CD4-positive, alpha-beta T cell treated with Interleukin-12 subunit alpha and Interleukin-12 subunit beta, for 1 hour (primary cell): ENCODE data around the gene USP16.
A peak's percentile ranks its signal among the peaks of the same experiment; 100 is the strongest.
"Not testable (repeated sequence)": the region's sequence is repeated elsewhere in the genome, so short reads cannot be mapped to it uniquely, and the experiment has no call there.

Experiments
- DNase-seq: peaks from one replicate; pipeline ENCODE4 v3.0.0-alpha.2; 2020

The USP16 gene

GRCh38 chr21:29024474-29025327 is at the start of gene USP16:
TSS of gene USP16 (plus strand) at chr21:29024668. CDS start at chr21:29027914, 3,246 bp downstream.
- DNase-seq: peak; percentile 96

DNA sequence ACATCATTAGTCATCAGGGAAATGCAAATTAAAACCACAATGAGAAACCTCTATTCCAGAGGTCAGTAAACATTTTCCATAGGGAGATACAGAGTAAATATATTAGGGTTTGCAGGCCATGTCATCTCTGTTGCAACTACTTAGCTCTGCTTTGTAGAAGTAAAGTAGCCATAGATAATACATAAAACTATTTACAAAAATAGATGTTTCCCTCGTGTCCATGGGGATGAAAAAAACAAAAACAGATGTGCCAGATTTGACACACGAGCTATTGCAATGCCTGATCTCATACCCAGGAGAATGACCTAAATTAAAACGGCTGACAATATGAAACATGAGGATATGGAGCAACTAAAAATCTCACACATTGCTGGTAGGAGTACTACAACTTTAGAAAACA is 49.1 kb upstream of the USP16 start:
- no peak for DNase-seq

GRCh38 chr21:28979092-28979491 is 45.4 kb upstream of the USP16 start:
- DNase-seq: no peak

- DNase-seq: no peak
These were observed 41.8 kb upstream of the USP16 start for GRCh38 chr21:28982637-28983036.

DNA sequence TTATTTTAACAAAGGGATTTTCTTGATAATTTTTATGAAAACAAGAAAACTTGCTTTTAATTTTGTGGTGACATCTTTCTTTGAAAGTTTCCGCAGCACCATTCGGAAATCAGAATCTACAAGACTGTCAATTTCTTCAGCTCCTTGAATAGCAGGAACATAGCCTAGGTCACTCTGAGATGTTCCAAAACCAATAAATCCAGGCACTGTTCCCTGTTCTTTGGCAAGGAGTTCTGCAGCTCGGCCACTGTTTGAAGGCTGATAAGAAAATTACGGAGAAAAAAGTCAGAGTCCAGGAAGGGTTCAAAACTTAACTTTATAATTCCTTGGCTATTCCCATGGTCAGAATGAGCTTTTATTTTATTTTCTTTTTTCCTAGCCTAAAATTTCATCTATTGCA is 37.8 kb upstream of the USP16 start:
- DNase-seq: no peak

- DNase-seq: not testable (repeated sequence)
These were observed 36.3 kb upstream of the USP16 start for GRCh38 chr21:28988146-28988545.

- DNase-seq: no peak
These were observed 32.5 kb upstream of the USP16 start for GRCh38 chr21:28991861-28992525.

- peak; percentile 99 for DNase-seq
These were observed 31.8 kb upstream of the USP16 start, which contains the start of gene LTN1 for GRCh38 chr21:28992526-28993292. TSS of gene LTN1 (minus strand) at chr21:28992877. CDS start at chr21:28992805, 72 bp downstream.

GRCh38 chr21:28993293-28993629 is 31.2 kb upstream of the USP16 start:
- DNase-seq: no peak

- peak; percentile 96 for DNase-seq
These were observed 21.9 kb upstream of the USP16 start for GRCh38 chr21:29002442-29003144.

DNA sequence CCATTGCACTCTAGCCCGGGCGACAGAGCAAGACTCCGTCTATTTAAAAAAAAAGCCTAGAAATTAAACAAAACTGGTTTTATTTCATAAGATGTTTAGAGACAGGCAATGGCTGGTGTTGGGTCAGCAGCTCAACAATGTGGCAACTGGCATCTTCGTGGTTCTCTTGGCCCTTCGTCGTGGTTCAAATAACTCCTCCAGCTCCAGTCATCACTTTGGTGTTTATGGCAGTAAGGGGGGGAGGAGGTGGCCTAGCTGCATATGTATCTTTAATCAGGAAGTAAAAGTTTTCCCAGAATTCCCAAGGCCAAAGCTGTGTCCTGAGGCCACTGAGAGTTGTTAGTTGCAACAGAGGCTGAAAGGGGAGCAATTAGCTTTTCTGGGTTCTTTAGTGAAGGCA is 18.8 kb upstream of the USP16 start:
- no peak for DNase-seq

- no peak for DNase-seq
These were observed 17.3 kb upstream of the USP16 start for GRCh38 chr21:29007135-29007534.

GRCh38 chr21:29007810-29008209 is 16.7 kb upstream of the USP16 start:
- no peak for DNase-seq

DNA sequence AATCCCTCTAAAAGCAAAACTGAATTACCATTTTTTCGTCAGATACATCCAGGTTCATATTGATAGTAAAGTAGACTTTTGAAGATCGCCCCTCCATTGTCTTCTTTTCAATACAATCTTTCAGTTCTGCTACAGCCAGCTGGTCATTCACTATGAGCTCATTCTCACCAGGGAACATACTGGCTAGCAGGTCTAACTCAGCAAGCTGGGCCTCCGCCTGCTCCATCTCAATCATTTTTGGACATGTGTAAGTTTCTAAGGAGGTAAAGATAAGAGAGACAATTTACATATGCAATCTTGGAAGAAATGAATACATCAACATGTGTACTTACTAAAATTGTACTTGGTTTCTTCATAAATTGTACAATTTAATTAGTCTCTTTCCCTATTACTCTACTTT is 16.1 kb upstream of the USP16 start:
- no peak for DNase-seq

- DNase-seq: not testable (repeated sequence)
These were observed 13.2 kb upstream of the USP16 start for GRCh38 chr21:29011236-29011635.

DNA sequence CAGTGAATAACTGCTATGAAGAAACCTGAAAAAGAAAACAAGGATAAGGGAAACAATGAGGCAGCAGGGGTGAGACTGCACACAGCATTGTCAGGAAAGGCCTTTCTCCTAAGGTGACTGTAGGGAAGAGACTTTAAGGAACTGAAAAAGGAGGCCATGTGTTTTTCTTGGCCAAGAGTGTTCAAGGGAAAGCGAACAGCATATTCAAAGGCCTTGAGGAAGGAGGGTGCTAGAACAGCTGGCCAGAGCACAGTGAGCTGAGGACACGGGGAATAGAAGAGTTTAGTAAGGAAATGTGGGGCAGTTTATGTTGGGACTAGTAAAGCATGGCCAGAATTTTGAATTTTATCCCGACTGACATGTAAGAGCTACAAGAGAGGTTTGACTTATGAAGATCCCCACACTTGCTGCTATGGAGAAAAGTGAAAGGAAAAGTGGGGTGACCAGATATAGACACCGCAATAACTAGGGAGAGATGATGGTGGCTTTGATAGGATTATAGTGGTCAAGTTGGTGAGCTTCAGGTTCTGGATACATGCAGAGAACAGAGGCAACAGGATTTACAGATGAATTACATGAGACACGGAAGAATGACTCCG is 6.7 kb upstream of the USP16 start:
- no peak for DNase-seq

DNA sequence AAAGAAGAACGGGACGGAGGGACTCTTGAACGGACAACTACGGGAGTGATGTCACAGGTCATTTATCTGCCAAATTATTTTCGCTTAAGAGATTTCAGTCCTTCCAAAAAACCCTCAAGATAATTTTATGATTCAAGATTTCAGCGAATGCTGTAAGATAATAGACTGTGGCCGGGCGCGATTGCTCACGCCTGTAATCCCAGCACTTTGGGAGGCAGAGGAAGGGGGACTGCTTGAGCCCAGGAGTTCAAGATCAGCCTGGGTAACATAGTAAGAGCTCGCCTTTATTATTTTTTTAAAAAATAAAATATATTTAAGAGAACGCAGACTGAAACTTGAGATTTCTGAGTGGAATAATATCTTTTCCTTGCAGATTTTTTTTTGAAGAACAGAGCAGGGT is 5.9 kb upstream of the USP16 start:
- DNase-seq: no peak

- DNase-seq: peak; percentile 41
These were observed 2.3 kb upstream of the USP16 start for GRCh38 chr21:29022166-29022565.

- DNase-seq: peak; percentile 23
These were observed 853 bp downstream of the USP16 start for GRCh38 chr21:29025328-29025713.

DNA sequence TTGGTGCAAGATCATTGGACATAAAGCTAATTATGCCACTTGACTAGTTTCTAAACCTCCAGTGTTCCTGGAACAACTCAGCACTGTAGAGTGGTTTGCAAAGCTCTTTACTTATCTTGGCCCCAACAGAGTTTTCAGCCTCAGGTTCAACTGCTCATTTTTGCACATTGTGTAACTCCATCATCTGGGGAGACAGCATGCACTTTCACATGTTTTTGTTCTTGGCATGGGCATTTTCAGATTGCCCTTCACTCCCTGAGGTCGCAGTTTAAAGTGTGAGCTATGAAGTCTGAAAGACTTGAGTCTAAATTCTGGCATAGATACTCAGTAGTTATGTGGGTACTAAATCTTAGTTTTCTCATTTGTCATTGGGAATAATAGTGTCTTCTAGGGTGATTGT is 5.1 kb downstream of the USP16 start:
- DNase-seq: no peak

- DNase-seq: no peak
These were observed 6.4 kb downstream of the USP16 start for GRCh38 chr21:29030909-29031308.

DNA sequence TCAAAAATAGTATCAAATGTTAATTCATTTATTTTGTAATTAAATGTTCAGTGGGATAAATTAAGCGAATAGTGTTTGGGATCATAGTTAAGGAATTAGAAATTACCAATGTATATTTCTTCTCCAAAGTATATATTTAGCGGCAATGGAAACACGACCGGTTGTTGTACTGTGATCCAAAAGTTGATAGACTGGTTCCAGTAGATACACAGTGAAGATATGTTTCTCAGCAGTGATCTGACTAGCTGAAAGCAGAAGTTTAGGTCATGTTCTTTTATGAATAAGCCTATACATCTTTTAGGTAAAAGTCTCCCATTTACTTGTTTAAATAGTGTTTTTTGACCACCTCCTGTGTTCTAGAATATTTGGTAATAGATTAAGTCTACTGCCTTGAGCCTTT is 8.8 kb downstream of the USP16 start:
- no peak for DNase-seq

- DNase-seq: no peak
These were observed 9.4 kb downstream of the USP16 start for GRCh38 chr21:29033871-29034270.
